ENCODE measurements around the gene USP7. TPM values are rescaled to one million over a fixed set of nuclear protein-coding genes. Genes with fewer than 3 reads are reported as not detected.

The USP7 gene
- total and polyA plus RNA-seq, 4 donors: 19.7 to 174 (median 56.0) TPM

DNA sequence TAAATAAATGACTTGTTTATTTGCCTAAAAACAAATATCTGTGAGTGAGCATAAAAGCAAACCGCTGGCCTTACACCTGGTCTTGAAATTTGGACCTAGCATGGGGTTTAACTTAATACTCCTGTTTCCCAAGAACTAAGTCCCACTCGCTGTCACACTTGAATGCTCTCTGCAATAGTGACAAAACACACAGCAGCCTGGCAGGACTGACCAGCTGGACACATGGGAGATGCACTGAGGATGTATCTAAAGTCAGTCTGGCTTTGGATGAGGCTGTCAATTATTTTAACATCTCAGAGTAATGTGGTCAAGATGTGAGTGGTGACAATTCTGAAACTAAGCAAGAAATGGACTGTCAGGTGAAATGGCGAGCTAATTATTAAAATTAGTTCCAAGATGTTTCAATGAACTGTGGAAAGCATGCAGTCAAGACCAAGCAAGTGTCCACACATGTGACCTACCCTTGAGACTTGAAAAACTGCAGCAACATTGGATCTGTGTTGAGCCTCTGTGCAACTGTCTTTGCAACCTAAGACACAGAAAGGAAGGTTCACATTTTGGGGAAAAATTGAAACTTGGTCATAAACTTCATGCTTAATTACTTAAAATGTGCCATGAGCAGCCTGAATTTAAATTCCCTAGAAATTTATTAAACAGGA, 64.9 kb downstream of the USP7 start:
- ATAC-seq (ENCODE audit: insufficient read depth, low FRiP score) (no peak), DNase-seq (no peak)
- TF ChIP-seq, protein P1, sequence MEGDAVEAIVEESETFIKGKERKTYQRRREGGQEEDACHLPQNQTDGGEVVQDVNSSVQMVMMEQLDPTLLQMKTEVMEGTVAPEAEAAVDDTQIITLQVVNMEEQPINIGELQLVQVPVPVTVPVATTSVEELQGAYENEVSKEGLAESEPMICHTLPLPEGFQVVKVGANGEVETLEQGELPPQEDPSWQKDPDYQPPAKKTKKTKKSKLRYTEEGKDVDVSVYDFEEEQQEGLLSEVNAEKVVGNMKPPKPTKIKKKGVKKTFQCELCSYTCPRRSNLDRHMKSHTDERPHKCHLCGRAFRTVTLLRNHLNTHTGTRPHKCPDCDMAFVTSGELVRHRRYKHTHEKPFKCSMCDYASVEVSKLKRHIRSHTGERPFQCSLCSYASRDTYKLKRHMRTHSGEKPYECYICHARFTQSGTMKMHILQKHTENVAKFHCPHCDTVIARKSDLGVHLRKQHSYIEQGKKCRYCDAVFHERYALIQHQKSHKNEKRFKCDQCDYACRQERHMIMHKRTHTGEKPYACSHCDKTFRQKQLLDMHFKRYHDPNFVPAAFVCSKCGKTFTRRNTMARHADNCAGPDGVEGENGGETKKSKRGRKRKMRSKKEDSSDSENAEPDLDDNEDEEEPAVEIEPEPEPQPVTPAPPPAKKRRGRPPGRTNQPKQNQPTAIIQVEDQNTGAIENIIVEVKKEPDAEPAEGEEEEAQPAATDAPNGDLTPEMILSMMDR (IDR thresholded peaks at IDR 0.05; ENCODE audit: control extremely low read depth, extremely low read depth): no peak
- H3K36me3 ChIP-seq (ENCODE audit: control insufficient read depth in 4 of 4, insufficient read depth in 4 of 4, low read length in 4 of 4): peaks cover 58 to 79% (median 71%) of the 10 kb centered on the region in 4 donors
- no peak overlapping the region for H3K27ac ChIP-seq (ENCODE audit: low read depth in 1 of 2, low read length in 1 of 2)
- no peaks in the 10 kb centered on the region for H3K4me1 ChIP-seq (ENCODE audit: control insufficient read depth in 5 of 5, insufficient read depth in 5 of 5, low read length in 5 of 5)
- H3K9ac ChIP-seq (ENCODE audit: insufficient read depth in 1 of 2, low read length in 2 of 2): no peak overlapping the region
- no peak overlapping the region for H3K4me3 ChIP-seq
- no peaks in the 10 kb centered on the region for H3K9me3 ChIP-seq (ENCODE audit: control insufficient read depth in 4 of 4, insufficient read depth in 3 of 4, low read length in 3 of 4)
- 96 to 99% methylated on average over 3 of the region's 3 CpGs for WGBS, 2 donors
- no peaks in the 10 kb centered on the region for H3K27me3 ChIP-seq (ENCODE audit: control insufficient read depth in 3 of 3, insufficient read depth in 3 of 3, low read length in 2 of 3)

DNA sequence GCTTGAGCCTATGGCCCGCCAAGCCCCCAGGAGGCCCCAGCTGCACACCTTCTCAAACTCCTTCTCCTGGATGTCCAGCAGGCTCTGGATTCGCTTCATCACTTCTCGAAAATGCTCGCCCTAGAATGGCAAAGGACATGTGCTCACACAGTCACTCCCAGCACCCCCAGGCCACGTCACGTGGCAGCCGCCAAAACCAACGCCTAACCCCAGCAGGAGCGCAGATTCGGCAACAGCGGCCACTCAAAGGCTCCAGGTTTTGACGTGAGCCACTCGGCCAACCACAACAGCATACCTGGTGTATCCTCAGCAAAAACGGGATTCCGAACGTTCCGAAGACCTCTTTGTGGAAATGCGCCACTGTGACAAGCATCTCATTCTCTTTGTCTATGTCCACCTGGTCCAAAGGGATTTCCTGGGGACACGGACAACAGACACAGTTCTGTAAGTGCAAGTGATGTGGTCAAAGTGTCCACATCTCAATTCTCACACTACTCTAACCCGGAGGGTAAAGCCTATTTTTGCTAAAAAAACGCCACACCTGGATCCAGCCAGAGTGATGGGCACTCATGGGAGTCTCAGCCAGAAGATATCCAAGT, 68.9 kb downstream of the USP7 start:
- DNase-seq (no peak), ATAC-seq (ENCODE audit: insufficient read depth, low FRiP score) (no peak)
- H3K4me1 ChIP-seq (ENCODE audit: control insufficient read depth in 5 of 5, insufficient read depth in 5 of 5, low read length in 5 of 5): no peaks in the 10 kb centered on the region
- H3K27me3 ChIP-seq (ENCODE audit: control insufficient read depth in 3 of 3, insufficient read depth in 3 of 3, low read length in 2 of 3): no peaks in the 10 kb centered on the region
- no peak overlapping the region for H3K9ac ChIP-seq (ENCODE audit: insufficient read depth in 1 of 2, low read length in 2 of 2)
- H3K4me3 ChIP-seq: no peak overlapping the region
- TF ChIP-seq, protein P1 (IDR thresholded peaks at IDR 0.05; ENCODE audit: control extremely low read depth, extremely low read depth): no peak
- H3K36me3 ChIP-seq (ENCODE audit: control insufficient read depth in 4 of 4, insufficient read depth in 4 of 4, low read length in 4 of 4): peaks cover 45 to 68% (median 60%) of the 10 kb centered on the region in 4 donors
- H3K9me3 ChIP-seq (ENCODE audit: control insufficient read depth in 4 of 4, insufficient read depth in 3 of 4, low read length in 3 of 4): no peaks in the 10 kb centered on the region
- 96 to 97% methylated on average over 21 of the region's 21 CpGs for WGBS, 2 donors
- no peak overlapping the region for H3K27ac ChIP-seq (ENCODE audit: low read depth in 1 of 2, low read length in 1 of 2)

- Histone ChIP-seq H3K4me1 (ENCODE audit: control insufficient read depth in 5 of 5, insufficient read depth in 5 of 5, low read length in 5 of 5) (no peaks in the 10 kb centered on the region), H3K27ac (ENCODE audit: low read depth in 1 of 2, low read length in 1 of 2) (no peak overlapping the region), H3K4me3 (no peak overlapping the region), H3K27me3 (ENCODE audit: control insufficient read depth in 3 of 3, insufficient read depth in 3 of 3, low read length in 2 of 3) (no peaks in the 10 kb centered on the region), H3K36me3 (ENCODE audit: control insufficient read depth in 4 of 4, insufficient read depth in 4 of 4, low read length in 4 of 4) (peaks cover 40 to 71% (median 56%) of the 10 kb centered on the region in 4 donors), H3K9ac (ENCODE audit: insufficient read depth in 1 of 2, low read length in 2 of 2) (no peak overlapping the region), H3K9me3 (ENCODE audit: control insufficient read depth in 4 of 4, insufficient read depth in 3 of 4, low read length in 3 of 4) (no peaks in the 10 kb centered on the region)
- DNase-seq (no peak), ATAC-seq (ENCODE audit: insufficient read depth, low FRiP score) (no peak)
- 88 to 89% methylated on average over 14 of the region's 14 CpGs for WGBS, 2 donors
- TF ChIP-seq, protein P1 (IDR thresholded peaks at IDR 0.05; ENCODE audit: control extremely low read depth, extremely low read depth): no peak
Observed at GRCh38 chr16:8893976-8894690, 69.6 kb downstream of the USP7 start.

All from lung (tissue), 12 donors.